ENCODE measurements around the gene CCDC192. TPM values are rescaled to one million over a fixed set of nuclear protein-coding genes. Genes with fewer than 3 reads are reported as not detected.

Gene CCDC192
- polyA plus RNA-seq, 4 donors, result 0.07 to 0.49 TPM; not detected in 2

GRCh38 chr5:127802477-127802865, 99.3 kb downstream of the CCDC192 start:
- no peak for DNase-seq

GRCh38 chr5:127804886-127805426, 101.8 kb downstream of the CCDC192 start:
- WGBS, 3 donors, result 73 to 77% (median 74%) methylated on average over 6 of the region's 6 CpGs
- H3K4me3 ChIP-seq (ENCODE audit: low read depth in 1 of 3, low read length in 3 of 3), result no peak overlapping the region
- no peaks in the 10 kb centered on the region for H3K36me3 ChIP-seq (ENCODE audit: control insufficient read depth in 3 of 3, insufficient read depth in 2 of 3, low read depth in 1 of 3, low read length in 3 of 3)
- FAIRE-seq (no peak), DNase-seq (no peak)
- no peaks in the 10 kb centered on the region for H3K9me3 ChIP-seq (ENCODE audit: control insufficient read depth in 2 of 2, insufficient read depth in 1 of 2, low read depth in 1 of 2, low read length in 1 of 2)
- no peak overlapping the region for H3K27ac ChIP-seq (ENCODE audit: low read depth in 1 of 3, low read length in 2 of 3)
- H3K4me1 ChIP-seq (ENCODE audit: control insufficient read depth in 3 of 3, insufficient read depth in 2 of 3, low read depth in 1 of 3, low read length in 2 of 3), result no peaks in the 10 kb centered on the region
- no peaks in the 10 kb centered on the region for H3K27me3 ChIP-seq (ENCODE audit: control insufficient read depth in 3 of 3, insufficient read depth in 3 of 3, low read length in 3 of 3)

More at GRCh38 chr5:127802477-127802865, 99.3 kb downstream of the CCDC192 start:
- H3K36me3 ChIP-seq (ENCODE audit: control insufficient read depth in 3 of 3, insufficient read depth in 2 of 3, low read depth in 1 of 3, low read length in 3 of 3), result no peaks in the 10 kb centered on the region
- no peak overlapping the region for H3K4me3 ChIP-seq (ENCODE audit: low read depth in 1 of 3, low read length in 3 of 3)
- H3K4me1 ChIP-seq (ENCODE audit: control insufficient read depth in 3 of 3, insufficient read depth in 2 of 3, low read depth in 1 of 3, low read length in 2 of 3), result no peaks in the 10 kb centered on the region
- H3K27me3 ChIP-seq (ENCODE audit: control insufficient read depth in 3 of 3, insufficient read depth in 3 of 3, low read length in 3 of 3), result peaks cover 0 to 2% (median 0%) of the 10 kb centered on the region in 3 donors
- H3K27ac ChIP-seq (ENCODE audit: low read depth in 1 of 3, low read length in 2 of 3), result no peak overlapping the region
- no peak for FAIRE-seq
- no peaks in the 10 kb centered on the region for H3K9me3 ChIP-seq (ENCODE audit: control insufficient read depth in 2 of 2, insufficient read depth in 1 of 2, low read depth in 1 of 2, low read length in 1 of 2)
- 17 to 32% (median 30%) methylated on average over 3 of the region's 3 CpGs for WGBS, 3 donors

GRCh38 chr5:127805448-127805847, 102.3 kb downstream of the CCDC192 start:
- Histone ChIP-seq H3K9me3 (ENCODE audit: control insufficient read depth in 2 of 2, insufficient read depth in 1 of 2, low read depth in 1 of 2, low read length in 1 of 2) (no peaks in the 10 kb centered on the region), H3K36me3 (ENCODE audit: control insufficient read depth in 3 of 3, insufficient read depth in 2 of 3, low read depth in 1 of 3, low read length in 3 of 3) (no peaks in the 10 kb centered on the region), H3K4me3 (ENCODE audit: low read depth in 1 of 3, low read length in 3 of 3) (no peak overlapping the region), H3K4me1 (ENCODE audit: control insufficient read depth in 3 of 3, insufficient read depth in 2 of 3, low read depth in 1 of 3, low read length in 2 of 3) (no peaks in the 10 kb centered on the region), H3K27ac (ENCODE audit: low read depth in 1 of 3, low read length in 2 of 3) (no peak overlapping the region), H3K27me3 (ENCODE audit: control insufficient read depth in 3 of 3, insufficient read depth in 3 of 3, low read length in 3 of 3) (no peaks in the 10 kb centered on the region)
- WGBS, 3 donors, result 29 to 72% (median 52%) methylated on average over 1 of the region's 1 CpG
- DNase-seq, result no peak
- no peak for FAIRE-seq

GRCh38 chr5:127806776-127807175, 103.6 kb downstream of the CCDC192 start:
- H3K4me1 ChIP-seq (ENCODE audit: control insufficient read depth in 3 of 3, insufficient read depth in 2 of 3, low read depth in 1 of 3, low read length in 2 of 3), result no peaks in the 10 kb centered on the region
- no peak overlapping the region for H3K27ac ChIP-seq (ENCODE audit: low read depth in 1 of 3, low read length in 2 of 3)
- H3K27me3 ChIP-seq (ENCODE audit: control insufficient read depth in 3 of 3, insufficient read depth in 3 of 3, low read length in 3 of 3), result no peaks in the 10 kb centered on the region
- no peak overlapping the region for H3K4me3 ChIP-seq (ENCODE audit: low read depth in 1 of 3, low read length in 3 of 3)
- WGBS, 3 donors, result 96 to 97% (median 97%) methylated on average over 3 of the region's 3 CpGs
- H3K36me3 ChIP-seq (ENCODE audit: control insufficient read depth in 3 of 3, insufficient read depth in 2 of 3, low read depth in 1 of 3, low read length in 3 of 3), result no peaks in the 10 kb centered on the region
- H3K9me3 ChIP-seq (ENCODE audit: control insufficient read depth in 2 of 2, insufficient read depth in 1 of 2, low read depth in 1 of 2, low read length in 1 of 2), result no peaks in the 10 kb centered on the region
- DNase-seq (no peak), FAIRE-seq (no peak)

GRCh38 chr5:127809533-127809932, 106.3 kb downstream of the CCDC192 start:
- no peaks in the 10 kb centered on the region for H3K27me3 ChIP-seq (ENCODE audit: control insufficient read depth in 3 of 3, insufficient read depth in 3 of 3, low read length in 3 of 3)
- H3K27ac ChIP-seq (ENCODE audit: low read depth in 1 of 3, low read length in 2 of 3), result no peak overlapping the region
- FAIRE-seq, result no peak
- no peaks in the 10 kb centered on the region for H3K4me1 ChIP-seq (ENCODE audit: control insufficient read depth in 3 of 3, insufficient read depth in 2 of 3, low read depth in 1 of 3, low read length in 2 of 3)
- DNase-seq, result no peak
- H3K36me3 ChIP-seq (ENCODE audit: control insufficient read depth in 3 of 3, insufficient read depth in 2 of 3, low read depth in 1 of 3, low read length in 3 of 3), result no peaks in the 10 kb centered on the region
- H3K4me3 ChIP-seq (ENCODE audit: low read depth in 1 of 3, low read length in 3 of 3), result no peak overlapping the region
- 81 to 83% (median 83%) methylated on average over 1 of the region's 1 CpG for WGBS, 3 donors
- no peaks in the 10 kb centered on the region for H3K9me3 ChIP-seq (ENCODE audit: control insufficient read depth in 2 of 2, insufficient read depth in 1 of 2, low read depth in 1 of 2, low read length in 1 of 2)

GRCh38 chr5:127810017-127810416, 106.8 kb downstream of the CCDC192 start:
- no peaks in the 10 kb centered on the region for H3K36me3 ChIP-seq (ENCODE audit: control insufficient read depth in 3 of 3, insufficient read depth in 2 of 3, low read depth in 1 of 3, low read length in 3 of 3)
- FAIRE-seq (no peak), DNase-seq (no peak)
- H3K27me3 ChIP-seq (ENCODE audit: control insufficient read depth in 3 of 3, insufficient read depth in 3 of 3, low read length in 3 of 3), result no peaks in the 10 kb centered on the region
- H3K27ac ChIP-seq (ENCODE audit: low read depth in 1 of 3, low read length in 2 of 3), result no peak overlapping the region
- H3K4me1 ChIP-seq (ENCODE audit: control insufficient read depth in 3 of 3, insufficient read depth in 2 of 3, low read depth in 1 of 3, low read length in 2 of 3), result no peaks in the 10 kb centered on the region
- H3K4me3 ChIP-seq (ENCODE audit: low read depth in 1 of 3, low read length in 3 of 3), result no peak overlapping the region
- WGBS, 3 donors, result 68 to 94% (median 86%) methylated on average over 1 of the region's 1 CpG
- no peaks in the 10 kb centered on the region for H3K9me3 ChIP-seq (ENCODE audit: control insufficient read depth in 2 of 2, insufficient read depth in 1 of 2, low read depth in 1 of 2, low read length in 1 of 2)

- Histone ChIP-seq H3K9me3 (ENCODE audit: control insufficient read depth in 2 of 2, insufficient read depth in 1 of 2, low read depth in 1 of 2, low read length in 1 of 2) (no peaks in the 10 kb centered on the region), H3K4me3 (ENCODE audit: low read depth in 1 of 3, low read length in 3 of 3) (no peak overlapping the region), H3K36me3 (ENCODE audit: control insufficient read depth in 3 of 3, insufficient read depth in 2 of 3, low read depth in 1 of 3, low read length in 3 of 3) (no peaks in the 10 kb centered on the region), H3K27me3 (ENCODE audit: control insufficient read depth in 3 of 3, insufficient read depth in 3 of 3, low read length in 3 of 3) (no peaks in the 10 kb centered on the region), H3K27ac (ENCODE audit: low read depth in 1 of 3, low read length in 2 of 3) (no peak overlapping the region), H3K4me1 (ENCODE audit: control insufficient read depth in 3 of 3, insufficient read depth in 2 of 3, low read depth in 1 of 3, low read length in 2 of 3) (no peaks in the 10 kb centered on the region)
- DNase-seq (no peak), FAIRE-seq (no peak)
- WGBS, 3 donors, result 87 to 96% (median 91%) methylated on average over 2 of the region's 2 CpGs
Measured at GRCh38 chr5:127810707-127811490, 107.7 kb downstream of the CCDC192 start.

GRCh38 chr5:127812570-127812969, 109.4 kb downstream of the CCDC192 start:
- DNase-seq, result no peak
- no peak for FAIRE-seq
- WGBS, 3 donors, result 81 to 83% (median 82%) methylated on average over 4 of the region's 4 CpGs
- Histone ChIP-seq H3K4me3 (ENCODE audit: low read depth in 1 of 3, low read length in 3 of 3) (no peak overlapping the region), H3K9me3 (ENCODE audit: control insufficient read depth in 2 of 2, insufficient read depth in 1 of 2, low read depth in 1 of 2, low read length in 1 of 2) (no peaks in the 10 kb centered on the region), H3K36me3 (ENCODE audit: control insufficient read depth in 3 of 3, insufficient read depth in 2 of 3, low read depth in 1 of 3, low read length in 3 of 3) (no peaks in the 10 kb centered on the region), H3K27me3 (ENCODE audit: control insufficient read depth in 3 of 3, insufficient read depth in 3 of 3, low read length in 3 of 3) (no peaks in the 10 kb centered on the region), H3K27ac (ENCODE audit: low read depth in 1 of 3, low read length in 2 of 3) (no peak overlapping the region), H3K4me1 (ENCODE audit: control insufficient read depth in 3 of 3, insufficient read depth in 2 of 3, low read depth in 1 of 3, low read length in 2 of 3) (no peaks in the 10 kb centered on the region)

Data from small intestine (tissue), 7 donors.